CD4-positive, alpha-beta T cell (primary cell): ENCODE measurements around the gene LST1. TPM values are rescaled to one million over a fixed set of nuclear protein-coding genes. Genes with fewer than 3 reads are reported as not detected.
A peak's percentile ranks its signal among the peaks of the same experiment; 100 is the strongest.

Source experiments
- ATAC-seq: fragments of 200-7000 bp; cut with Tn5 transposase; one replicate; pipeline ENCODE4 v1.10.0; 2022; ENCODE audit warnings: mild to moderate bottlenecking; ENCODE audit not compliant: poor library complexity
- CTCF ChIA-PET: fragments of 350-600 bp; sonication (Branson Sonifier 250); formaldehyde crosslinking; loops from one replicate; lab custom pipeline; 2021; ENCODE audit warnings: antibody characterized with exemption, inconsistent platforms; lab: Charles Lee
- POLR2A ChIA-PET: fragments of 350-600 bp; sonication (Branson Sonifier 250); formaldehyde crosslinking; loops from one replicate; lab custom pipeline; 2021; ENCODE audit warnings: antibody characterized with exemption, inconsistent platforms; lab: Charles Lee
- DNase-seq, 14 experiments: peaks; one replicate each; pipeline ENCODE4 v3.0.0-alpha.2; 2013 to 2020; ENCODE audit warnings: mixed read lengths in 2 of 14
- H3K27ac ChIP-seq, 2 donors: one replicate each; pipeline versions ENCODE4 v1.5.1 to v1.7.0; 2013; ENCODE audit warnings: low read length in 2 of 2, low read depth in 1 of 2, mild to moderate bottlenecking in 1 of 2
- H3K27me3 ChIP-seq, 2 experiments: 1 replicate in 1 of 2; 2 replicates in 1 of 2; pipeline versions ENCODE4 v1.6.1 to v1.7.0; 2013; ENCODE audit warnings: low read length in 2 of 2, control low read depth in 1 of 2, mild to moderate bottlenecking in 1 of 2, moderate library complexity in 1 of 2; ENCODE audit not compliant: insufficient read depth in 2 of 2, control insufficient read depth in 1 of 2
- H3K36me3 ChIP-seq: one replicate; pipeline ENCODE4 v1.6.1; 2013; ENCODE audit warnings: low read length, control low read depth; ENCODE audit not compliant: insufficient read depth
- H3K4me1 ChIP-seq: one replicate; pipeline ENCODE4 v1.6.1; 2013; ENCODE audit warnings: low read length, control low read depth; ENCODE audit not compliant: insufficient read depth
- H3K4me3 ChIP-seq: one replicate; pipeline ENCODE4 v1.5.1; 2013; ENCODE audit warnings: mild to moderate bottlenecking, low read length, moderate library complexity
- H3K9me3 ChIP-seq, 2 experiments: 1 replicate in 1 of 2; 2 replicates in 1 of 2; pipeline versions ENCODE4 v1.6.1 to v1.7.0; 2013; ENCODE audit warnings: low read length in 2 of 2, mild to moderate bottlenecking in 2 of 2, control low read depth in 1 of 2, moderate library complexity in 1 of 2; ENCODE audit not compliant: control insufficient read depth in 1 of 2, insufficient read depth in 1 of 2
- H3K27ac Mint-ChIP-seq: one replicate; pipeline ENCODE4 v1.8.0; 2020; ENCODE audit warnings: mixed read lengths
- H3K27me3 Mint-ChIP-seq: one replicate; pipeline ENCODE4 v1.8.0; 2021; ENCODE audit warnings: mixed read lengths
- H3K36me3 Mint-ChIP-seq: one replicate; pipeline ENCODE4 v1.8.0; 2021; ENCODE audit warnings: low read depth, mixed read lengths
- H3K4me1 Mint-ChIP-seq: one replicate; pipeline ENCODE4 v1.8.0; 2021; ENCODE audit warnings: low read depth, mixed read lengths
- H3K4me3 Mint-ChIP-seq: one replicate; pipeline ENCODE4 v1.8.0; 2020; ENCODE audit warnings: mild to moderate bottlenecking, mixed read lengths
- H3K9me3 Mint-ChIP-seq: one replicate; pipeline ENCODE4 v1.8.0; 2020; ENCODE audit warnings: mixed read lengths
- CTCF ChIP-seq: fragments of 200-600 bp; IDR thresholded peaks from one replicate; pipeline ENCODE4 v1.8.0; 2022; ENCODE audit warnings: antibody characterized with exemption, mild to moderate bottlenecking
- intact Hi-C, 2 experiments: fragments of 100-400 bp; cut with DNase I in 1 of 2; cut with micrococcal nuclease in 1 of 2; formaldehyde crosslinking; loops; one replicate each; pipeline versions ENCODE4 v1.15.1 to v1.9.0; 2023 to 2025; cut with DNase I, micrococcal nuclease
- total RNA-seq, 174 experiments: library from RNA in 2 of 174; stranded (reverse) in 2 of 174; gene quantifications; one replicate each; pipeline ENCODE4 v1.2.3 and lab custom pipeline; 2021 to 2026

Gene LST1
- total RNA-seq, 2 experiments from 2014 or later, result 8.9 to 10.3 TPM

- POLR2A ChIA-PET, result no interaction called here
- no peak overlapping the region for H3K27ac Mint-ChIP-seq
These were observed 23.7 kb downstream of the LST1 start for GRCh38 chr6:31609519-31610406.

DNA sequence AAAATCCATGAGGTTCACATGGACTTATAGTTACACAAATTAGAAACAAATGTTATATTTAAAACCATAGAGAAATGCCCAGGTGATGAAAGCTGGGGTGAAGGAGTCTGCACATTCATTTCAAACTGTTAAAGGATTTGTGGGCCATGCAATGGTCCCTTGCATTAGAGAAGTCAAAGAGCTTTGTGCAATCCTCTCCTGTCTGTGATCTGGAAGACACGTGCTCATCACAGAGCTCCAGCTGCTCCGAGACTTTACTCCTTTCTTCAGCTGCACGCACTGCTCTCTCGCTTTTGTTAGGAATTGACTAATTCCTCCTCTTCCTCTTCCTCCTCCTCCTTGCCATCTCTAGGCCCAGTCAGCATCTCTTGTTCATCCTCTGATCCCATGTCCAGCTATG lies 24.9 kb downstream of the LST1 start:
- Mint-ChIP-seq H3K9me3 (no peaks in the 10 kb centered on the region), H3K27me3 (no peaks in the 10 kb centered on the region), H3K4me1 (peaks cover 17% of the 10 kb centered on the region), H3K27ac (no peak overlapping the region), H3K36me3 (no peaks in the 10 kb centered on the region), H3K4me3 (no peak overlapping the region)
- no peaks in the 10 kb centered on the region for H3K9me3 ChIP-seq
- POLR2A ChIA-PET, result interaction anchor here (0.6 kb wide), 2 partner anchors 696 to 882 kb away, joined by 3 to 5 read pairs; no protein-coding TSS in a partner anchor
- no peaks in the 10 kb centered on the region for H3K27me3 ChIP-seq
- CTCF ChIA-PET, result interaction anchor here (0.9 to 1.2 kb wide), 2 partner anchors 13 to 14 kb away, joined by 3 read pairs; no protein-coding TSS in a partner anchor
- H3K27ac ChIP-seq, result no peak overlapping the region
- intact Hi-C loops, result no loop called here
- DNase-seq, result no peak
- H3K4me3 ChIP-seq, result no peak overlapping the region
- no peaks in the 10 kb centered on the region for H3K36me3 ChIP-seq
- no peak for TF ChIP-seq CTCF
- ATAC-seq, result no peak
- H3K4me1 ChIP-seq, result peaks cover 11% of the 10 kb centered on the region

More at GRCh38 chr6:31609519-31610406, 23.7 kb downstream of the LST1 start:
- no peaks in the 10 kb centered on the region for H3K36me3 ChIP-seq
- ATAC-seq, result no peak
- H3K4me3 ChIP-seq, result no peak overlapping the region
- no peak for DNase-seq
- intact Hi-C loops, result no loop called here
- peaks cover 4% of the 10 kb centered on the region for H3K4me1 Mint-ChIP-seq
- no peak overlapping the region for H3K27ac ChIP-seq
- CTCF ChIA-PET, result interaction anchor here (1.0 to 1.1 kb wide), 2 partner anchors 11 to 28 kb away, joined by 3 to 4 read pairs; no protein-coding TSS in a partner anchor
- H3K4me3 Mint-ChIP-seq, result no peak overlapping the region
- H3K4me1 ChIP-seq, result no peaks in the 10 kb centered on the region
- no peaks in the 10 kb centered on the region for H3K9me3 Mint-ChIP-seq
- H3K9me3 ChIP-seq, result no peaks in the 10 kb centered on the region
- no peaks in the 10 kb centered on the region for H3K27me3 ChIP-seq
- H3K36me3 Mint-ChIP-seq, result no peaks in the 10 kb centered on the region
- H3K27me3 Mint-ChIP-seq, result no peaks in the 10 kb centered on the region
- no peak for TF ChIP-seq CTCF

DNA sequence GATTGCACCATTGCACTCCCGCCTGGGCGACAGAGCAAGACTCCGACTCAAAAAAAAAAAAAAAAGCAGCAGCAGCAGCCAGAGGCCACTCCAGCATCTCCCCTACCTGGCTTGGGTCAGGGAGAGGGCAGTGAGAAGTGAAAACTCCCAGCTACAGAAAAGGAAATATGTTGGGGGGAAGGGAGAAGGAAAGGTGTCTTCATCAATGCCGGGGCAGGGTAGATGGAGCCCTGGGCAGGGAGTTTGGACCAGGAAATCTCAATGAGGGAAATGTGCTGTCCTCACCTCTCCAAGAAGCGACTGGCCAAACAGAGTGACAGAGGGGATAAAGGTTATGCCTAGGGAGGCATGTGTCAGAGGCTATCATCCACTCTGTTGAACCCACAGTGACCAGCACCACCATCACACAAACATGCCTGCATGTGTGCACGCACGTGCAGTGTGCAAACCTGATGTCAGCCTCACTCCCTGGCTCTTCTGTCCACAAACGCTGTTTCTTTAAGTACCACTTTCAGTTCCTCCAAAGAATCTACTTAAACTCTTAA lies 28.1 kb downstream of the LST1 start:
- peaks cover 29% of the 10 kb centered on the region for H3K4me1 Mint-ChIP-seq
- H3K36me3 Mint-ChIP-seq, result no peaks in the 10 kb centered on the region
- peak in 1 of 14 experiments; percentile 49 for DNase-seq
- no peaks in the 10 kb centered on the region for H3K27me3 Mint-ChIP-seq
- H3K9me3 ChIP-seq, result no peaks in the 10 kb centered on the region
- no peak for ATAC-seq
- TF ChIP-seq CTCF, result no peak
- H3K27ac Mint-ChIP-seq, result peak overlapping the region; percentile 86
- H3K4me3 Mint-ChIP-seq, result peak overlapping the region; percentile 15
- H3K36me3 ChIP-seq, result no peaks in the 10 kb centered on the region
- no peak overlapping the region for H3K27ac ChIP-seq
- no peaks in the 10 kb centered on the region for H3K9me3 Mint-ChIP-seq
- ChIA-PET POLR2A (no interaction called here), CTCF (interaction anchor here (0.9 kb wide), 1 partner anchor 17 kb away, joined by 3 read pairs; no protein-coding TSS in a partner anchor)
- peaks cover 21% of the 10 kb centered on the region for H3K4me1 ChIP-seq
- no peaks in the 10 kb centered on the region for H3K27me3 ChIP-seq
- H3K4me3 ChIP-seq, result no peak overlapping the region
- intact Hi-C loops, result no loop called here
